Liver (tissue), 9 donors: ENCODE data around the gene CAPZA3. TPM values are rescaled to one million over a fixed set of nuclear protein-coding genes. Genes with fewer than 3 reads are reported as not detected.
"Not testable (repeated sequence)": the region's sequence is repeated elsewhere in the genome, so short reads cannot be mapped to it uniquely, and the experiment has no call there.

Source experiments
- DNase-seq: peaks from one replicate; pipeline ENCODE4 v3.0.0-alpha.2; 2017; ENCODE audit warnings: low spot score
- H3K27ac ChIP-seq, 2 donors: one replicate each; pipeline ENCODE4 v1.7.0; 2013; ENCODE audit warnings: inconsistent platforms in 2 of 2, low read length in 2 of 2, control low read depth in 1 of 2, low read depth in 1 of 2, mild to moderate bottlenecking in 1 of 2
- H3K27me3 ChIP-seq, 4 donors: one replicate each; pipeline versions ENCODE4 v1.6.1 to v1.7.0; 2013; ENCODE audit warnings: low read length in 3 of 4, inconsistent platforms in 1 of 4, mild to moderate bottlenecking in 1 of 4, moderate library complexity in 1 of 4; ENCODE audit not compliant: control insufficient read depth in 4 of 4, insufficient read depth in 4 of 4
- H3K36me3 ChIP-seq, 4 donors: one replicate each; pipeline versions ENCODE4 v1.6.1 to v1.7.0; 2013; ENCODE audit warnings: low read length in 3 of 4, mild to moderate bottlenecking in 3 of 4, low read depth in 1 of 4, moderate library complexity in 1 of 4; ENCODE audit not compliant: control insufficient read depth in 4 of 4, insufficient read depth in 3 of 4
- H3K4me1 ChIP-seq, 4 donors: one replicate each; pipeline versions ENCODE4 v1.6.1 to v1.7.0; 2013; ENCODE audit warnings: low read length in 3 of 4, mild to moderate bottlenecking in 3 of 4, moderate library complexity in 1 of 4; ENCODE audit not compliant: control insufficient read depth in 4 of 4, insufficient read depth in 4 of 4
- H3K4me3 ChIP-seq, 3 donors: one replicate each; pipeline versions ENCODE4 v1.6.1 to v1.7.0; 2013; ENCODE audit warnings: low read length in 3 of 3, control low read depth in 1 of 3, low read depth in 1 of 3, mild to moderate bottlenecking in 1 of 3
- H3K9ac ChIP-seq, 2 donors: one replicate each; pipeline ENCODE4 v1.7.0; 2013; ENCODE audit warnings: low read length in 2 of 2, mild to moderate bottlenecking in 2 of 2, moderate library complexity in 2 of 2, control low read depth in 1 of 2, low read depth in 1 of 2
- H3K9me3 ChIP-seq, 4 donors: one replicate each; pipeline versions ENCODE4 v1.6.1 to v1.7.0; 2013; ENCODE audit warnings: low read length in 3 of 4; ENCODE audit not compliant: control insufficient read depth in 4 of 4
- EGR1 ChIP-seq, 2 donors: IDR thresholded peaks; 2 replicates each; pipeline ENCODE4 v1.6.1; 2016 to 2018; ENCODE audit warnings: antibody characterized with exemption in 2 of 2, low read depth in 2 of 2
- FOXA1 ChIP-seq: IDR thresholded peaks from 2 replicates; pipeline ENCODE4 v1.6.1; 2016; ENCODE audit warnings: antibody characterized with exemption
- FOXA2 ChIP-seq: IDR thresholded peaks from 2 replicates; pipeline ENCODE4 v1.6.1; 2016; ENCODE audit warnings: antibody characterized with exemption
- GABPA ChIP-seq, 2 donors: IDR thresholded peaks in 1 of 2; conservative IDR thresholded peaks in 1 of 2; 2 replicates each; pipeline ENCODE4 v1.6.1; 2016; ENCODE audit warnings: antibody characterized with exemption in 2 of 2, mild to moderate bottlenecking in 1 of 2, moderate library complexity in 1 of 2
- HNF4A ChIP-seq, 2 donors: conservative IDR thresholded peaks; 2 replicates each; pipeline ENCODE4 v1.6.1; 2016; ENCODE audit warnings: antibody characterized with exemption in 2 of 2, mild to moderate bottlenecking in 2 of 2
- HNF4G ChIP-seq: IDR thresholded peaks from 2 replicates; pipeline ENCODE4 v1.6.1; 2016; ENCODE audit warnings: antibody characterized with exemption
- JUND ChIP-seq, 2 donors: IDR thresholded peaks; 2 replicates each; pipeline ENCODE4 v1.6.1; 2016; ENCODE audit warnings: antibody characterized with exemption in 2 of 2
- MAX ChIP-seq: IDR thresholded peaks from 2 replicates; pipeline ENCODE4 v1.6.1; 2016; ENCODE audit warnings: antibody characterized with exemption
- NR2F2 ChIP-seq: IDR thresholded peaks from 2 replicates; pipeline ENCODE4 v1.6.1; 2016; ENCODE audit warnings: antibody characterized with exemption
- RAD21 ChIP-seq, 2 donors: IDR thresholded peaks; 2 replicates each; pipeline ENCODE4 v1.6.1; 2016; ENCODE audit warnings: antibody characterized with exemption in 2 of 2, mild to moderate bottlenecking in 2 of 2
- REST ChIP-seq: IDR thresholded peaks from 2 replicates; pipeline ENCODE4 v1.6.1; 2016; ENCODE audit warnings: antibody characterized with exemption, mild to moderate bottlenecking
- RXRA ChIP-seq, 2 donors: IDR thresholded peaks; 2 replicates each; pipeline ENCODE4 v1.6.1; 2017 to 2018; ENCODE audit warnings: antibody characterized with exemption in 2 of 2, mild to moderate bottlenecking in 1 of 2
- SP1 ChIP-seq: IDR thresholded peaks from 2 replicates; pipeline ENCODE4 v1.6.1; 2018; ENCODE audit warnings: antibody characterized with exemption, mild to moderate bottlenecking
- TAF1 ChIP-seq: conservative IDR thresholded peaks from 2 replicates; pipeline ENCODE4 v1.6.1; 2016; ENCODE audit warnings: antibody characterized with exemption, mild to moderate bottlenecking
- YY1 ChIP-seq: IDR thresholded peaks from 2 replicates; pipeline ENCODE4 v1.6.1; 2016; ENCODE audit warnings: antibody characterized with exemption, mild to moderate bottlenecking
- ZBTB33 ChIP-seq: IDR thresholded peaks from 2 replicates; pipeline ENCODE4 v1.6.1; 2016; ENCODE audit warnings: antibody characterized with exemption
- WGBS: extraction: QIAGEN DNeasy Blood & Tissue Kit; methylation state at CpG from one replicate; pipeline ENCODE4 v1.1.7; 2013; 5-methylcytosine and 5-hydroxymethylcytosine counted together
- polyA plus RNA-seq, 2 donors: library from polyadenylated mRNA; stranded (reverse) in 1 of 2; unstranded in 1 of 2; fragments of 200-250 nt in 1 of 2; fragments of >200 nt in 1 of 2; fragmentation: Nextera tagmentation in 1 of 2; extraction: Ambion mirVana in 1 of 2; gene quantifications; one replicate each; pipeline versions ENCODE4 v1.2.1 to v1.2.3, GENCODE V29; 2013 to 2015
- total RNA-seq, 2 donors: library from RNA; depleted of rRNA; stranded (reverse); fragments of >200 nt; gene quantifications; one replicate each; pipeline ENCODE4 v1.2.3, GENCODE V29; 2014
- TF ChIP-seq, protein P1 (sequence below): fragments of 150-350 bp; IDR thresholded peaks from 2 replicates; pipeline ENCODE4 v1.5.1; 2017; ENCODE audit warnings: improper control_type of control experiment, low read depth, low read length; ENCODE audit not compliant: missing input control
- TF ChIP-seq, protein P2 (sequence below): IDR thresholded peaks from 2 replicates; pipeline ENCODE4 v1.6.1; 2016; ENCODE audit warnings: antibody characterized with exemption
- donor health status: healthy.
- donor health status: healthy.
- donor health status: healthy.
- donor health status: healthy.
- donor health status: healthy.

The CAPZA3 gene
- total and polyA plus RNA-seq, 4 donors = 0.33 to 0.75 TPM; not detected in 2

DNA sequence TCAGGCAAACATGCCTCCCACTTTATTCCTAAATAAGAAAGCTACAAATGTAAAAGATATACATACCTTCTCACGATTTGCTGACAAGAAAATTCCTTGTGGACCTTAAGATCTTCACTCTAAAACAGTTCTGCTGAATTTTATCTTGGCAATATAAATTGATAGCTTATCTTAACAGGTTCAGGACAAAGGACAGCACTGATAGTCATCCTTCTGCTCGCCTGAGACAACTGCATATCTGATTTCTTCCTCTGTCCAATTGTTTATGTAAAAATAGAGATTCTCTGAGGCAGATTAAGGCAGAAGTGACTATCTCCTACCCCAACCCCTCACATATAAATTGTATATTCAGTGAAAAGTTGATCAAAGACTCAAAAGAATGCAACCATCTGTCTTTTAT lies 44.9 kb downstream of the CAPZA3 start:
- no peaks in the 10 kb centered on the region for H3K27me3 ChIP-seq
- no peaks in the 10 kb centered on the region for H3K36me3 ChIP-seq
- no peak overlapping the region for H3K27ac ChIP-seq
- H3K9ac ChIP-seq = no peak overlapping the region
- H3K4me1 ChIP-seq = no peaks in the 10 kb centered on the region
- DNase-seq = no peak
- no peak overlapping the region for H3K4me3 ChIP-seq
- H3K9me3 ChIP-seq = peaks cover 0 to 2% (median 1%) of the 10 kb centered on the region in 4 donors
- TF ChIP-seq FOXA1 (no peak), JUND (IDR thresholded peaks at IDR 0.05) (no peak), EGR1 (IDR thresholded peaks at IDR 0.05; ENCODE audit: low read depth in 2 of 2) (no peak), HNF4A (conservative IDR thresholded peaks at IDR 0.05) (no peak), RAD21 (IDR thresholded peaks at IDR 0.05) (no peak), YY1 (no peak), NR2F2 (no peak), RXRA (IDR thresholded peaks at IDR 0.05) (no peak), TAF1 (no peak), REST (no peak), MAX (no peak), ZBTB33 (no peak), GABPA (IDR thresholded peaks at IDR 0.05 in 1 of 2, conservative IDR thresholded peaks at IDR 0.05 in 1 of 2) (no peak), SP1 (no peak), FOXA2 (no peak), HNF4G (no peak)
- TF ChIP-seq, protein P1, sequence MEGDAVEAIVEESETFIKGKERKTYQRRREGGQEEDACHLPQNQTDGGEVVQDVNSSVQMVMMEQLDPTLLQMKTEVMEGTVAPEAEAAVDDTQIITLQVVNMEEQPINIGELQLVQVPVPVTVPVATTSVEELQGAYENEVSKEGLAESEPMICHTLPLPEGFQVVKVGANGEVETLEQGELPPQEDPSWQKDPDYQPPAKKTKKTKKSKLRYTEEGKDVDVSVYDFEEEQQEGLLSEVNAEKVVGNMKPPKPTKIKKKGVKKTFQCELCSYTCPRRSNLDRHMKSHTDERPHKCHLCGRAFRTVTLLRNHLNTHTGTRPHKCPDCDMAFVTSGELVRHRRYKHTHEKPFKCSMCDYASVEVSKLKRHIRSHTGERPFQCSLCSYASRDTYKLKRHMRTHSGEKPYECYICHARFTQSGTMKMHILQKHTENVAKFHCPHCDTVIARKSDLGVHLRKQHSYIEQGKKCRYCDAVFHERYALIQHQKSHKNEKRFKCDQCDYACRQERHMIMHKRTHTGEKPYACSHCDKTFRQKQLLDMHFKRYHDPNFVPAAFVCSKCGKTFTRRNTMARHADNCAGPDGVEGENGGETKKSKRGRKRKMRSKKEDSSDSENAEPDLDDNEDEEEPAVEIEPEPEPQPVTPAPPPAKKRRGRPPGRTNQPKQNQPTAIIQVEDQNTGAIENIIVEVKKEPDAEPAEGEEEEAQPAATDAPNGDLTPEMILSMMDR = no peak
- TF ChIP-seq, protein P2, sequence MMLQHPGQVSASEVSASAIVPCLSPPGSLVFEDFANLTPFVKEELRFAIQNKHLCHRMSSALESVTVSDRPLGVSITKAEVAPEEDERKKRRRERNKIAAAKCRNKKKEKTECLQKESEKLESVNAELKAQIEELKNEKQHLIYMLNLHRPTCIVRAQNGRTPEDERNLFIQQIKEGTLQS = no peak
- WGBS = 59% methylated on average over 2 of the region's 2 CpGs

- H3K36me3 ChIP-seq, DNase-seq, H3K9ac ChIP-seq, H3K27me3 ChIP-seq, H3K4me1 ChIP-seq, H3K4me3 ChIP-seq, H3K9me3 ChIP-seq, H3K27ac ChIP-seq: not testable (repeated sequence)
- WGBS = 94% methylated on average over 8 of the region's 8 CpGs
Observed at GRCh38 chr12:18785465-18785864, 47.5 kb downstream of the CAPZA3 start.

Other genes starting within 250 kb of the CAPZA3 start
- not detected for gene PLCZ1, start 107 bp upstream of the CAPZA3 start, total RNA-seq
- gene PLCZ1, start 107 bp upstream of the CAPZA3 start, polyA plus RNA-seq = under 1 TPM in 1 of 2 donors, not detected in 1; 0.42 TPM